ENCODE data around the gene AP5M1. TPM values are rescaled to one million over a fixed set of nuclear protein-coding genes. Genes with fewer than 3 reads are reported as not detected.
"Not testable (repeated sequence)": the region's sequence is repeated elsewhere in the genome, so short reads cannot be mapped to it uniquely, and the experiment has no call there.

AP5M1 gene
- 10 to 100 TPM; 50.2 to 50.6 TPM for total RNA-seq

- peaks cover 11% of the 10 kb centered on the region for H3K36me3 Mint-ChIP-seq
- DNase-seq (peak; percentile 91), ATAC-seq (ENCODE audit: low read depth) (peak; percentile 91)
- H3K9me3 Mint-ChIP-seq = no peaks in the 10 kb centered on the region
- peaks cover 41% of the 10 kb centered on the region for H3K4me1 Mint-ChIP-seq
- H3K27ac Mint-ChIP-seq = peak within 1 kb of the TSS; percentile 99
- H3K27me3 Mint-ChIP-seq = no peaks in the 10 kb centered on the region
- POLR2A ChIA-PET = interaction anchor here (0.5 to 1.9 kb wide), 9 partner anchors 10 to 1159 kb away, joined by 3 to 11 read pairs (median 4); partner anchors contain the start of genes ARID4A, KIAA0586, NAA30 and TIMM9
- peak within 1 kb of the TSS; percentile 98 for H3K4me3 Mint-ChIP-seq
Measured at GRCh38 chr14:57268161-57269069, at the start of gene AP5M1, which contains the start of gene EXOC5. TSS of gene AP5M1 (plus strand) at chr14:57268971. CDS start at chr14:57269315, 344 bp downstream. TSS of gene EXOC5 (minus strand) at chr14:57268905. CDS start at chr14:57268648, 257 bp downstream.

- H3K27ac Mint-ChIP-seq = no peak overlapping the region
- ATAC-seq (ENCODE audit: low read depth) (no peak), DNase-seq (no peak)
- H3K9me3 Mint-ChIP-seq = no peaks in the 10 kb centered on the region
- no peak overlapping the region for H3K4me3 Mint-ChIP-seq
- peaks cover 18% of the 10 kb centered on the region for H3K36me3 Mint-ChIP-seq
- POLR2A ChIA-PET = no interaction called here
- no peaks in the 10 kb centered on the region for H3K27me3 Mint-ChIP-seq
- no peaks in the 10 kb centered on the region for H3K4me1 Mint-ChIP-seq
Measured at GRCh38 chr14:57221931-57222330, 46.8 kb upstream of the AP5M1 start.

GRCh38 chr14:57227083-57227482, 41.7 kb upstream of the AP5M1 start:
- Mint-ChIP-seq H3K36me3 (peaks cover 25% of the 10 kb centered on the region), H3K27ac (no peak overlapping the region)
- ATAC-seq (ENCODE audit: low read depth) = no peak

GRCh38 chr14:57228320-57228719, 40.5 kb upstream of the AP5M1 start:
- H3K27ac Mint-ChIP-seq; ATAC-seq (ENCODE audit: low read depth); H3K27me3 Mint-ChIP-seq; DNase-seq; H3K4me1 Mint-ChIP-seq; H3K9me3 Mint-ChIP-seq; H3K4me3 Mint-ChIP-seq; POLR2A ChIA-PET: not testable (repeated sequence)
- peaks cover 25% of the 10 kb centered on the region for H3K36me3 Mint-ChIP-seq

More at GRCh38 chr14:57227083-57227482, 41.7 kb upstream of the AP5M1 start:
- POLR2A ChIA-PET = no interaction called here
- Mint-ChIP-seq H3K4me1 (no peaks in the 10 kb centered on the region), H3K9me3 (peaks cover 3% of the 10 kb centered on the region), H3K4me3 (no peak overlapping the region), H3K27me3 (no peaks in the 10 kb centered on the region)
- DNase-seq = no peak

- Mint-ChIP-seq H3K27ac (no peak overlapping the region), H3K9me3 (peaks cover 3% of the 10 kb centered on the region), H3K36me3 (peaks cover 23% of the 10 kb centered on the region), H3K27me3 (no peaks in the 10 kb centered on the region), H3K4me3 (no peak overlapping the region), H3K4me1 (peaks cover 1% of the 10 kb centered on the region)
- DNase-seq = no peak
- no peak for ATAC-seq (ENCODE audit: low read depth)
- POLR2A ChIA-PET = no interaction called here
Measured at GRCh38 chr14:57232006-57232405, 36.8 kb upstream of the AP5M1 start.

GRCh38 chr14:57240115-57240514, 28.7 kb upstream of the AP5M1 start:
- ATAC-seq (ENCODE audit: low read depth); DNase-seq; H3K27me3 Mint-ChIP-seq; H3K27ac Mint-ChIP-seq; POLR2A ChIA-PET; H3K36me3 Mint-ChIP-seq; H3K4me3 Mint-ChIP-seq; H3K4me1 Mint-ChIP-seq; H3K9me3 Mint-ChIP-seq: not testable (repeated sequence)

- Mint-ChIP-seq H3K4me1 (peaks cover 1% of the 10 kb centered on the region), H3K9me3 (no peaks in the 10 kb centered on the region), H3K4me3 (no peak overlapping the region), H3K27me3 (no peaks in the 10 kb centered on the region), H3K36me3 (peaks cover 2% of the 10 kb centered on the region), H3K27ac (no peak overlapping the region)
- no peak for DNase-seq
- POLR2A ChIA-PET = no interaction called here
- no peak for ATAC-seq (ENCODE audit: low read depth)
Measured at GRCh38 chr14:57243320-57243719, 25.5 kb upstream of the AP5M1 start.

GRCh38 chr14:57244106-57244505, 24.7 kb upstream of the AP5M1 start:
- no peaks in the 10 kb centered on the region for H3K9me3 Mint-ChIP-seq
- H3K4me3 Mint-ChIP-seq = no peak overlapping the region
- POLR2A ChIA-PET = no interaction called here
- peaks cover 2% of the 10 kb centered on the region for H3K36me3 Mint-ChIP-seq
- peaks cover 1% of the 10 kb centered on the region for H3K4me1 Mint-ChIP-seq
- no peaks in the 10 kb centered on the region for H3K27me3 Mint-ChIP-seq
- no peak for ATAC-seq (ENCODE audit: low read depth)
- no peak for DNase-seq
- no peak overlapping the region for H3K27ac Mint-ChIP-seq

GRCh38 chr14:57245941-57246340, 22.8 kb upstream of the AP5M1 start:
- POLR2A ChIA-PET = no interaction called here
- no peak overlapping the region for H3K4me3 Mint-ChIP-seq
- no peaks in the 10 kb centered on the region for H3K9me3 Mint-ChIP-seq
- H3K36me3 Mint-ChIP-seq = peaks cover 2% of the 10 kb centered on the region
- no peak overlapping the region for H3K27ac Mint-ChIP-seq
- DNase-seq (no peak), ATAC-seq (ENCODE audit: low read depth) (no peak)
- H3K4me1 Mint-ChIP-seq = peaks cover 1% of the 10 kb centered on the region
- H3K27me3 Mint-ChIP-seq = no peaks in the 10 kb centered on the region

- Mint-ChIP-seq H3K4me3 (no peak overlapping the region), H3K9me3 (no peaks in the 10 kb centered on the region), H3K36me3 (peaks cover 4% of the 10 kb centered on the region), H3K4me1 (peaks cover 4% of the 10 kb centered on the region), H3K27me3 (no peaks in the 10 kb centered on the region), H3K27ac (no peak overlapping the region)
- POLR2A ChIA-PET = interaction anchor here (1.5 kb wide), 1 partner anchor 21 kb away, joined by 3 read pairs; the partner anchor contains the start of genes AP5M1 and EXOC5
- ATAC-seq (ENCODE audit: low read depth) = no peak
- no peak for DNase-seq
Measured at GRCh38 chr14:57246933-57247657, 21.7 kb upstream of the AP5M1 start.

- H3K9me3 Mint-ChIP-seq = no peaks in the 10 kb centered on the region
- H3K4me1 Mint-ChIP-seq = peaks cover 10% of the 10 kb centered on the region
- no peak overlapping the region for H3K4me3 Mint-ChIP-seq
- H3K27me3 Mint-ChIP-seq = no peaks in the 10 kb centered on the region
- peaks cover 46% of the 10 kb centered on the region for H3K36me3 Mint-ChIP-seq
- ATAC-seq (ENCODE audit: low read depth) = no peak
- no peak overlapping the region for H3K27ac Mint-ChIP-seq
- no peak for DNase-seq
- POLR2A ChIA-PET = no interaction called here
Measured at GRCh38 chr14:57254884-57255283, 13.9 kb upstream of the AP5M1 start.

GRCh38 chr14:57258221-57258620, 10.6 kb upstream of the AP5M1 start:
- H3K36me3 Mint-ChIP-seq = peaks cover 46% of the 10 kb centered on the region
- not testable (repeated sequence) for H3K27me3 Mint-ChIP-seq; DNase-seq; H3K9me3 Mint-ChIP-seq; H3K4me3 Mint-ChIP-seq; H3K27ac Mint-ChIP-seq; ATAC-seq (ENCODE audit: low read depth)
- peaks cover 10% of the 10 kb centered on the region for H3K4me1 Mint-ChIP-seq
- POLR2A ChIA-PET = interaction anchor here (1.4 kb wide), 1 partner anchor 11 kb away, joined by 5 read pairs; the partner anchor contains the start of genes AP5M1 and EXOC5

GRCh38 chr14:57259672-57260071, 9.1 kb upstream of the AP5M1 start:
- Mint-ChIP-seq H3K36me3 (peaks cover 43% of the 10 kb centered on the region), H3K4me3 (no peak overlapping the region), H3K27ac (no peak overlapping the region), H3K4me1 (peaks cover 16% of the 10 kb centered on the region), H3K27me3 (no peaks in the 10 kb centered on the region), H3K9me3 (no peaks in the 10 kb centered on the region)
- DNase-seq (no peak), ATAC-seq (ENCODE audit: low read depth) (no peak)
- POLR2A ChIA-PET = interaction anchor here (1.4 kb wide), 1 partner anchor 9 kb away, joined by 5 read pairs; the partner anchor contains the start of genes AP5M1 and EXOC5
